Sigmoid colon (tissue), 4 donors: ENCODE measurements around the gene GABBR2.

Source experiments
- POLR2AphosphoS5 ChIP-seq, 4 donors: sonication (generic); formaldehyde crosslinking; IDR thresholded peaks; one replicate each; pipeline ENCODE4 v1.6.1; 2017; ENCODE audit warnings: antibody characterized with exemption in 4 of 4
- TF ChIP-seq, protein P1 (sequence below), 4 experiments: fragments of 450-650 bp in 3 of 4; fragments of 200-600 bp in 1 of 4; IDR thresholded peaks; one replicate each; pipeline ENCODE4 v1.5.1; 2016 to 2019; ENCODE audit warnings: antibody characterized with exemption in 4 of 4, mild to moderate bottlenecking in 3 of 4, moderate library complexity in 2 of 4

GRCh38 chr9:98740226-98740881, 31.6 kb upstream of the GABBR2 start:
- TF ChIP-seq, protein P1, sequence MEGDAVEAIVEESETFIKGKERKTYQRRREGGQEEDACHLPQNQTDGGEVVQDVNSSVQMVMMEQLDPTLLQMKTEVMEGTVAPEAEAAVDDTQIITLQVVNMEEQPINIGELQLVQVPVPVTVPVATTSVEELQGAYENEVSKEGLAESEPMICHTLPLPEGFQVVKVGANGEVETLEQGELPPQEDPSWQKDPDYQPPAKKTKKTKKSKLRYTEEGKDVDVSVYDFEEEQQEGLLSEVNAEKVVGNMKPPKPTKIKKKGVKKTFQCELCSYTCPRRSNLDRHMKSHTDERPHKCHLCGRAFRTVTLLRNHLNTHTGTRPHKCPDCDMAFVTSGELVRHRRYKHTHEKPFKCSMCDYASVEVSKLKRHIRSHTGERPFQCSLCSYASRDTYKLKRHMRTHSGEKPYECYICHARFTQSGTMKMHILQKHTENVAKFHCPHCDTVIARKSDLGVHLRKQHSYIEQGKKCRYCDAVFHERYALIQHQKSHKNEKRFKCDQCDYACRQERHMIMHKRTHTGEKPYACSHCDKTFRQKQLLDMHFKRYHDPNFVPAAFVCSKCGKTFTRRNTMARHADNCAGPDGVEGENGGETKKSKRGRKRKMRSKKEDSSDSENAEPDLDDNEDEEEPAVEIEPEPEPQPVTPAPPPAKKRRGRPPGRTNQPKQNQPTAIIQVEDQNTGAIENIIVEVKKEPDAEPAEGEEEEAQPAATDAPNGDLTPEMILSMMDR (IDR thresholded peaks at IDR 0.05): no peak
- no peak for TF ChIP-seq POLR2AphosphoS5 (IDR thresholded peaks at IDR 0.05)
